MCF 10A (cell line): ENCODE data around the gene TRABD. TPM values are rescaled to one million over a fixed set of nuclear protein-coding genes. Genes with fewer than 3 reads are reported as not detected.

ENCODE experiments used
- BruUV-seq: library from RNA; stranded (reverse); fragments of 400-500 nt; replicated peaks from 2 replicates; lab custom pipeline; 2021; lab: Mats Ljungman, UMichigan
- CTCF ChIA-PET: fragments of 300-600 bp; sonication (Branson Sonifier 250); formaldehyde crosslinking; extraction: SDS; loops from one replicate; lab custom pipeline; 2021; ENCODE audit warnings: antibody characterized with exemption, inconsistent platforms; lab: Yijun Ruan, JAX
- POLR2A ChIA-PET: fragments of 300-600, 350-650 bp; sonication (Branson Sonifier 250); formaldehyde crosslinking; extraction: SDS; loops from one replicate; lab custom pipeline; 2020; ENCODE audit warnings: antibody characterized with exemption, inconsistent platforms; lab: Yijun Ruan, JAX
- DNase-seq: peaks from one replicate; pipeline ENCODE4 v3.0.0-alpha.2; 2018; ENCODE audit not compliant: unreplicated experiment
- H3K27ac Mint-ChIP-seq: one replicate; pipeline ENCODE4 v1.8.0; 2022; ENCODE audit warnings: mild to moderate bottlenecking, low read depth, mixed read lengths; ENCODE audit not compliant: unreplicated experiment
- H3K27me3 Mint-ChIP-seq: one replicate; pipeline ENCODE4 v1.8.0; 2022; ENCODE audit warnings: mixed read lengths; ENCODE audit not compliant: insufficient read depth, unreplicated experiment
- H3K36me3 Mint-ChIP-seq: one replicate; pipeline ENCODE4 v1.8.0; 2022; ENCODE audit warnings: mild to moderate bottlenecking, moderate library complexity, mixed read lengths; ENCODE audit not compliant: insufficient read depth, unreplicated experiment
- H3K4me1 Mint-ChIP-seq: one replicate; pipeline ENCODE4 v1.8.0; 2022; ENCODE audit warnings: mixed read lengths; ENCODE audit not compliant: insufficient read depth, unreplicated experiment
- H3K4me3 Mint-ChIP-seq: one replicate; pipeline ENCODE4 v1.8.0; 2022; ENCODE audit warnings: mild to moderate bottlenecking, moderate library complexity, mixed read lengths; ENCODE audit not compliant: unreplicated experiment
- H3K9me3 Mint-ChIP-seq: one replicate; pipeline ENCODE4 v1.8.0; 2022; ENCODE audit warnings: mixed read lengths; ENCODE audit not compliant: unreplicated experiment
- CTCF ChIP-seq: fragments of 200-600 bp; IDR thresholded peaks from one replicate; pipeline ENCODE4 v1.8.0; 2022; ENCODE audit warnings: antibody characterized with exemption, mild to moderate bottlenecking; ENCODE audit not compliant: unreplicated experiment
- intact Hi-C: fragments of 100-400 bp; cut with micrococcal nuclease; formaldehyde crosslinking; loops from 2 replicates; pipeline ENCODE4 v1.14.1; 2022
- total RNA-seq: library from RNA; stranded (reverse); gene quantifications from 2 replicates; pipeline ENCODE4 v1.2.3, GENCODE V29; 2022

The TRABD gene
- total RNA-seq, 1 experiment from 2014 or later, result 63.8 TPM

- intact Hi-C loops, result no loop called here
- CTCF ChIA-PET, result interaction anchor here (1.1 kb wide), 1 partner anchor 20 kb away, joined by 4 read pairs; no protein-coding TSS in a partner anchor
- H3K27me3 Mint-ChIP-seq, result peaks cover 18% of the 10 kb centered on the region
- peaks cover 6% of the 10 kb centered on the region for H3K36me3 Mint-ChIP-seq
- POLR2A ChIA-PET, result no interaction called here
- no TSS peak for BruUV-seq
- H3K4me1 Mint-ChIP-seq, result no peaks in the 10 kb centered on the region
- peak within 1 kb of the TSS; percentile 68 for H3K4me3 Mint-ChIP-seq
- no peak within 1 kb of the TSS for H3K27ac Mint-ChIP-seq
- TF ChIP-seq CTCF, result no peak
- H3K9me3 Mint-ChIP-seq, result no peaks in the 10 kb centered on the region
- DNase-seq, result no peak
These were observed 15.0 kb upstream of the TRABD start, which contains the start of gene PANX2 for GRCh38 chr22:50170453-50171318. PANX2 (plus strand) TSS chr22:50170731; CDS start chr22:50170731, 0 bp downstream.

- ChIA-PET CTCF (interaction anchor here (0.6 to 1.1 kb wide), 2 partner anchors 19 to 179 kb away, joined by 4 read pairs; no protein-coding TSS in a partner anchor), POLR2A (no interaction called here)
- Mint-ChIP-seq H3K9me3 (no peaks in the 10 kb centered on the region), H3K36me3 (peaks cover 6% of the 10 kb centered on the region), H3K4me1 (no peaks in the 10 kb centered on the region), H3K27ac (no peak overlapping the region), H3K27me3 (peaks cover 18% of the 10 kb centered on the region), H3K4me3 (peak overlapping the region; percentile 68)
- no peak for DNase-seq
- no peak for TF ChIP-seq CTCF
- intact Hi-C loops, result no loop called here
- no TSS peak for BruUV-seq
These were observed 14.3 kb upstream of the TRABD start for GRCh38 chr22:50171319-50171964.

- Mint-ChIP-seq H3K27ac (no peak overlapping the region), H3K4me3 (peak overlapping the region; percentile 19), H3K36me3 (peaks cover 6% of the 10 kb centered on the region), H3K27me3 (peaks cover 18% of the 10 kb centered on the region), H3K4me1 (no peaks in the 10 kb centered on the region), H3K9me3 (no peaks in the 10 kb centered on the region)
- no peak for DNase-seq
- BruUV-seq, result no TSS peak
- ChIA-PET CTCF (interaction anchor here (0.6 kb wide), 1 partner anchor 179 kb away, joined by 4 read pairs; no protein-coding TSS in a partner anchor), POLR2A (no interaction called here)
- no peak for TF ChIP-seq CTCF
- intact Hi-C loops, result no loop called here
These were observed 13.7 kb upstream of the TRABD start for GRCh38 chr22:50171965-50172421.
